SK-MEL-5 (cell line): Measurements from ENCODE around the gene SERPINE2. TPM values are rescaled to one million over a fixed set of nuclear protein-coding genes. Genes with fewer than 3 reads are reported as not detected.
"Not testable (repeated sequence)": the region's sequence is repeated elsewhere in the genome, so short reads cannot be mapped to it uniquely, and the experiment has no call there.

Experiments used
- DNase-seq: peaks from one replicate; pipeline ENCODE4 v3.0.0-alpha.2; 2016; ENCODE audit warnings: low read depth, low spot score
- in situ Hi-C: cut with HindIII; loops from 2 replicates; pipeline ENCODE4 v1.10.0; 2016; ENCODE audit warnings: low sequenced_read_pairs, high pct_unique_total_duplicates, low pct_unique_long_range_greater_than_20kb
- total RNA-seq: library from RNA; depleted of rRNA; stranded (reverse); fragments of >200 nt; shearing (Covaris generic); gene quantifications from 2 replicates; pipeline ENCODE4 v1.2.3, GENCODE V29; 2014

The SERPINE2 gene
- total RNA-seq, 1 experiment from 2014 or later, result 108 TPM

- in situ Hi-C loops, result no loop called here
- no peak for DNase-seq
Measured at GRCh38 chr2:224027070-224027469, 12.0 kb downstream of the SERPINE2 start.

- no peak for DNase-seq
- in situ Hi-C loops, result no loop called here
Measured at GRCh38 chr2:224025874-224026273, 13.2 kb downstream of the SERPINE2 start.

- DNase-seq, result no peak
- in situ Hi-C loops, result no loop called here
Measured at GRCh38 chr2:224024270-224024669, 14.8 kb downstream of the SERPINE2 start.

GRCh38 chr2:224023188-224023587, 15.9 kb downstream of the SERPINE2 start:
- in situ Hi-C loops, result no loop called here

GRCh38 chr2:224022486-224022885, 16.6 kb downstream of the SERPINE2 start:
- DNase-seq, result no peak
- in situ Hi-C loops, result no loop called here

More at GRCh38 chr2:224023188-224023587, 15.9 kb downstream of the SERPINE2 start:
- DNase-seq, result no peak

GRCh38 chr2:224020523-224020922, 18.6 kb downstream of the SERPINE2 start:
- no peak for DNase-seq
- in situ Hi-C loops, result no loop called here

- in situ Hi-C loops, result no loop called here
Measured at GRCh38 chr2:224017957-224018356, 21.1 kb downstream of the SERPINE2 start.

GRCh38 chr2:224016963-224017362, 22.1 kb downstream of the SERPINE2 start:
- in situ Hi-C loops, result no loop called here
- DNase-seq, result no peak

More at GRCh38 chr2:224017957-224018356, 21.1 kb downstream of the SERPINE2 start:
- DNase-seq, result no peak

GRCh38 chr2:224014336-224014735, 24.8 kb downstream of the SERPINE2 start:
- in situ Hi-C loops, result no loop called here
- peak; percentile 40 for DNase-seq

- in situ Hi-C loops, result no loop called here
- DNase-seq, result no peak
Measured at GRCh38 chr2:224011837-224012236, 27.2 kb downstream of the SERPINE2 start.

GRCh38 chr2:224009605-224010315, 29.3 kb downstream of the SERPINE2 start:
- in situ Hi-C loops, result no loop called here
- DNase-seq, result no peak

GRCh38 chr2:224008702-224009261, 30.3 kb downstream of the SERPINE2 start:
- no peak for DNase-seq
- in situ Hi-C loops, result no loop called here

GRCh38 chr2:224004105-224004695, 34.9 kb downstream of the SERPINE2 start:
- in situ Hi-C loops, result no loop called here
- no peak for DNase-seq

- DNase-seq, in situ Hi-C loops: not testable (repeated sequence)
Measured at GRCh38 chr2:224000662-224001061, 38.4 kb downstream of the SERPINE2 start.

- no peak for DNase-seq
- in situ Hi-C loops, result no loop called here
Measured at GRCh38 chr2:223999862-224000261, 39.2 kb downstream of the SERPINE2 start.

GRCh38 chr2:223998948-223999347, 40.1 kb downstream of the SERPINE2 start:
- in situ Hi-C loops, result no loop called here
- no peak for DNase-seq

- in situ Hi-C loops, result no loop called here
- no peak for DNase-seq
Measured at GRCh38 chr2:223997938-223998337, 41.1 kb downstream of the SERPINE2 start.

GRCh38 chr2:223996391-223996790, 42.7 kb downstream of the SERPINE2 start:
- no peak for DNase-seq
- in situ Hi-C loops, result no loop called here

GRCh38 chr2:223995569-223995968, 43.5 kb downstream of the SERPINE2 start:
- in situ Hi-C loops, result no loop called here
- peak; percentile 55 for DNase-seq
